OCI-LY7 (cell line): ENCODE data around the gene CELF4.

Experiments used
- EZH2phosphoT487 ChIP-seq: fragments of 200-600 bp; sonication (generic); IDR thresholded peaks from 2 replicates; pipeline ENCODE4 v1.6.1; 2018; ENCODE audit warnings: low read depth, borderline replicate concordance, mild to moderate bottlenecking, mixed run types, antibody characterized with exemption, low read length, moderate library complexity, mixed read lengths
- TF ChIP-seq, protein P1 (sequence below): fragments of 200-600 bp; sonication (generic); conservative IDR thresholded peaks from 2 replicates; pipeline ENCODE4 v1.5.1; 2014; ENCODE audit warnings: mild to moderate bottlenecking, antibody characterized with exemption, low read length, moderate library complexity, mixed read lengths

DNA sequence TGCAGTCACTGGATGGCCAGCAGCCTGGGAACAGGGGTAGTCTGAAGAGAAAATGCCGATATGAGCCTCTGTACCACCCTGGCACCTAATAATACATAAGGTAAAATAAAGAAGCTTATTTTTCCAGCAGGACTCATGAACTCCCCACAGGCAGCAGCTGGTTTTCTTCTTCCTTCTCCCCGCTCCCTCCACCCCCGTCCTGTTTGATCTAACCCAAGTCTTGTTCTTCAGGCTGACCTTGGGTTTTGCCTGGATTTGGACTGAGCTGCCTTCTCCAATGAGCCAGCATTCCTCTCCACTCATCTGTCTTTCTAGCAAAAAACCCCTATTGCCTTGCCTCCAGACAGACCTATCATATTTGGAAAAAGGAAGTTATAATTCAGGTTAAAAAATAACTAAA is 111.8 kb downstream of the CELF4 start:
- TF ChIP-seq, protein P1, sequence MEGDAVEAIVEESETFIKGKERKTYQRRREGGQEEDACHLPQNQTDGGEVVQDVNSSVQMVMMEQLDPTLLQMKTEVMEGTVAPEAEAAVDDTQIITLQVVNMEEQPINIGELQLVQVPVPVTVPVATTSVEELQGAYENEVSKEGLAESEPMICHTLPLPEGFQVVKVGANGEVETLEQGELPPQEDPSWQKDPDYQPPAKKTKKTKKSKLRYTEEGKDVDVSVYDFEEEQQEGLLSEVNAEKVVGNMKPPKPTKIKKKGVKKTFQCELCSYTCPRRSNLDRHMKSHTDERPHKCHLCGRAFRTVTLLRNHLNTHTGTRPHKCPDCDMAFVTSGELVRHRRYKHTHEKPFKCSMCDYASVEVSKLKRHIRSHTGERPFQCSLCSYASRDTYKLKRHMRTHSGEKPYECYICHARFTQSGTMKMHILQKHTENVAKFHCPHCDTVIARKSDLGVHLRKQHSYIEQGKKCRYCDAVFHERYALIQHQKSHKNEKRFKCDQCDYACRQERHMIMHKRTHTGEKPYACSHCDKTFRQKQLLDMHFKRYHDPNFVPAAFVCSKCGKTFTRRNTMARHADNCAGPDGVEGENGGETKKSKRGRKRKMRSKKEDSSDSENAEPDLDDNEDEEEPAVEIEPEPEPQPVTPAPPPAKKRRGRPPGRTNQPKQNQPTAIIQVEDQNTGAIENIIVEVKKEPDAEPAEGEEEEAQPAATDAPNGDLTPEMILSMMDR, result no peak
- no peak for TF ChIP-seq EZH2phosphoT487
